HepG2 (cell line): ENCODE data around the gene ST13. TPM values are rescaled to one million over a fixed set of nuclear protein-coding genes. Genes with fewer than 3 reads are reported as not detected.

Experiments
- ASH2L ChIP-seq: fragments of 300-600, 200-600 bp; sonication (generic); IDR thresholded peaks from 2 replicates; pipeline ENCODE4 v1.7.0; 2017; ENCODE audit warnings: low read depth, mild to moderate bottlenecking, moderate library complexity, mixed read lengths, low read length; ENCODE audit not compliant: insufficient read length
- EP300 ChIP-seq, 3 experiments: sonication (generic) in 1 of 3; formaldehyde crosslinking in 1 of 3; IDR thresholded peaks; 2 replicates each; pipeline versions ENCODE4 v1.5.1 to v1.6.1; 2011 to 2020; ENCODE audit warnings: low read depth in 2 of 3, low read length in 2 of 3, borderline replicate concordance in 1 of 3, improper control_type of control experiment in 1 of 3, mild to moderate bottlenecking in 1 of 3, missing genetic modification reagents in 1 of 3, moderate library complexity in 1 of 3
- FOXM1 ChIP-seq: sonication (generic); formaldehyde crosslinking; IDR thresholded peaks from 2 replicates; pipeline ENCODE4 v1.5.0; 2020; ENCODE audit warnings: missing genetic modification reagents
- KLF16 ChIP-seq, 2 experiments: sonication (generic) in 1 of 2; formaldehyde crosslinking in 1 of 2; IDR thresholded peaks; 2 replicates each; pipeline versions ENCODE4 v1.6.1 to v1.8.0; 2016 to 2023; ENCODE audit warnings: missing genetic modification reagents in 2 of 2, missing compliant biosample characterization in 1 of 2
- LCORL ChIP-seq, 2 experiments: fragments of 450-650 bp in 1 of 2; sonication (generic) in 1 of 2; formaldehyde crosslinking in 1 of 2; IDR thresholded peaks; 2 replicates each; pipeline versions ENCODE4 v1.5.0 to v1.6.1; 2017 to 2020; ENCODE audit warnings: antibody characterized with exemption in 1 of 2, missing genetic modification reagents in 1 of 2
- SALL1 ChIP-seq: sonication (generic); formaldehyde crosslinking; IDR thresholded peaks from 2 replicates; pipeline ENCODE4 v1.8.0; 2022; ENCODE audit warnings: mild to moderate bottlenecking, missing genetic modification reagents
- SNAPC4 ChIP-seq: sonication (generic); formaldehyde crosslinking; IDR thresholded peaks from 2 replicates; pipeline ENCODE4 v1.4.0; 2020; ENCODE audit warnings: mild to moderate bottlenecking, missing genetic modification reagents
- ZNF281 ChIP-seq: sonication (generic); formaldehyde crosslinking; IDR thresholded peaks from 2 replicates; pipeline ENCODE4 v1.4.0; 2020; ENCODE audit warnings: missing genetic modification reagents, borderline replicate concordance
- ZNF329 ChIP-seq: sonication (generic); formaldehyde crosslinking; IDR thresholded peaks from 2 replicates; pipeline ENCODE4 v1.9.0; 2021; ENCODE audit warnings: low read depth, mild to moderate bottlenecking, missing genetic modification reagents
- ZNF556 ChIP-seq: sonication (generic); formaldehyde crosslinking; IDR thresholded peaks from 2 replicates; pipeline ENCODE4 v1.4.0; 2020; ENCODE audit warnings: mild to moderate bottlenecking, missing genetic modification reagents, borderline replicate concordance
- ZNF598 ChIP-seq: sonication (generic); formaldehyde crosslinking; IDR thresholded peaks from 2 replicates; pipeline ENCODE4 v1.5.1; 2020; ENCODE audit warnings: mild to moderate bottlenecking, missing genetic modification reagents, borderline replicate concordance
- ZNF775 ChIP-seq: sonication (generic); formaldehyde crosslinking; IDR thresholded peaks from 2 replicates; pipeline ENCODE4 v1.4.0; 2020; ENCODE audit warnings: missing genetic modification reagents, mild to moderate bottlenecking, moderate library complexity, borderline replicate concordance
- polyA plus RNA-seq, 8 experiments: library from polyadenylated mRNA; depleted of rRNA in 3 of 8; stranded (reverse) in 7 of 8; unstranded in 1 of 8; fragments of >200 nt; fragmentation: Illumina TruSeq in 4 of 8; extraction: Trizol in 4 of 8; gene quantifications; 2 replicates each; pipeline versions ENCODE4 v1.2.1 to v1.2.3, GENCODE V29; 2011 to 2016; ENCODE audit warnings: low read depth in 4 of 8, missing spikeins in 1 of 8, mixed read lengths in 1 of 8; ENCODE audit not compliant: insufficient read depth in 1 of 8
- total RNA-seq, 5 experiments: library from RNA; depleted of rRNA; stranded (reverse); fragments of >200 nt; fragmentation: Illumina TruSeq; extraction: Trizol; gene quantifications; 2 replicates each; pipeline ENCODE4 v1.2.3, GENCODE V29; 2016; ENCODE audit warnings: low read depth in 1 of 5
- TF ChIP-seq, protein P1 (sequence below): sonication (generic); formaldehyde crosslinking; conservative IDR thresholded peaks from 2 replicates; pipeline ENCODE4 v1.8.0; 2022; ENCODE audit warnings: mild to moderate bottlenecking, moderate library complexity, missing genetic modification reagents
- TF ChIP-seq, protein P2 (sequence below): sonication (generic); formaldehyde crosslinking; IDR thresholded peaks from 2 replicates; pipeline ENCODE4 v1.4.0; 2020; ENCODE audit warnings: missing genetic modification reagents, low read depth, mild to moderate bottlenecking, borderline replicate concordance
- TF ChIP-seq, protein P3 (sequence below): IDR thresholded peaks from 2 replicates; pipeline ENCODE4 v1.6.1; 2016; ENCODE audit warnings: missing compliant biosample characterization, missing genetic modification reagents, borderline replicate concordance

Gene ST13
- total and polyA plus RNA-seq, 2 of the 13 experiments (the other 11 are each of a cell fraction or from before 2014, with no cell fraction given) = 110 to 274 TPM

DNA sequence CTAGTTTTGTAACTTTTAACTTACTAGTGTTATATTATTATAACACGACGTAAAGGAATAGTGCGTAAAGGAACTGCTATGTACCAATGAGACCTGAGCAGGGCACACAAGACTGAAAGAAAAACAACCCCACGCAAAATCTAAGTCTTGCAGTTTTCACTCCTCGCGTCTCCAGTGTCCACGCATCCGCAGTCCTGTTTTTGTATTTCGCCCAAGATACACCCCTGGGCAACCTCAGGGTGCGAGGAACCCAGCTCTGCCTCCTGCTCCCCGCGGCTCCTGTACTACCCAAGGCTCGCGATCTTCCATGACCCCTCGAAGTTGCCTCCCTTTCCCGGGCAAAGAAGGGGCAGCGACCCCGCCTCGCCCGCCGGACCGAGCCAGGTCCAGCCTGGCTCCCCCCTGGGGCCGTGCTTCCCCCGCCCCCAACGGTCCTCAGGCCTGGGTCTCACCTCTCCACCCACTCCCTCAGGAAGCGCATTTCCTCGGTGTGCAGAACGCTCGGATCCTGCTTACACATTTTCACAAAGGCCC, 393 bp downstream of the ST13 start (continued):
- no peak for TF ChIP-seq FOXM1 (CRISPR knock-in tag)
- TF ChIP-seq EP300 (IDR thresholded peaks at IDR 0.05; ENCODE audit: low read depth in 2 of 2, low read length in 2 of 2) = no peak
- TF ChIP-seq EP300 (CRISPR knock-in tag; IDR thresholded peaks at IDR 0.05; ENCODE audit: borderline replicate concordance) = no peak
- peak; percentile 25; the same call in 1 of the 2 replicates for TF ChIP-seq ZNF281
- TF ChIP-seq, protein P1, sequence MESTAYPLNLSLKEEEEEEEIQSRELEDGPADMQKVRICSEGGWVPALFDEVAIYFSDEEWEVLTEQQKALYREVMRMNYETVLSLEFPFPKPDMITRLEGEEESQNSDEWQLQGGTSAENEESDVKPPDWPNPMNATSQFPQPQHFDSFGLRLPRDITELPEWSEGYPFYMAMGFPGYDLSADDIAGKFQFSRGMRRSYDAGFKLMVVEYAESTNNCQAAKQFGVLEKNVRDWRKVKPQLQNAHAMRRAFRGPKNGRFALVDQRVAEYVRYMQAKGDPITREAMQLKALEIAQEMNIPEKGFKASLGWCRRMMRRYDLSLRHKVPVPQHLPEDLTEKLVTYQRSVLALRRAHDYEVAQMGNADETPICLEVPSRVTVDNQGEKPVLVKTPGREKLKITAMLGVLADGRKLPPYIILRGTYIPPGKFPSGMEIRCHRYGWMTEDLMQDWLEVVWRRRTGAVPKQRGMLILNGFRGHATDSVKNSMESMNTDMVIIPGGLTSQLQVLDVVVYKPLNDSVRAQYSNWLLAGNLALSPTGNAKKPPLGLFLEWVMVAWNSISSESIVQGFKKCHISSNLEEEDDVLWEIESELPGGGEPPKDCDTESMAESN (CRISPR knock-in tag) = peak; percentile 61
- TF ChIP-seq LCORL (IDR thresholded peaks at IDR 0.05) = no peak
- no peak for TF ChIP-seq LCORL (CRISPR knock-in tag; IDR thresholded peaks at IDR 0.05)
- TF ChIP-seq ZNF329 (CRISPR knock-in tag) = 0 out of 2 replicates have a peak, but pooled peaks have one; percentile 34
- 0 out of 2 replicates have a peak, but pooled peaks have one; percentile 19 for TF ChIP-seq ZNF556 (CRISPR knock-in tag)
- TF ChIP-seq KLF16 (CRISPR knock-in tag; IDR thresholded peaks at IDR 0.05) = no peak
- 0 out of 2 replicates have a peak, but pooled peaks have one; percentile 18 for TF ChIP-seq ZNF598
- peak; percentile 28; the same call in 1 of the 2 replicates for TF ChIP-seq SALL1
- TF ChIP-seq SNAPC4 = 0 out of 2 replicates have a peak, but pooled peaks have one; percentile 13
- TF ChIP-seq, protein P2, sequence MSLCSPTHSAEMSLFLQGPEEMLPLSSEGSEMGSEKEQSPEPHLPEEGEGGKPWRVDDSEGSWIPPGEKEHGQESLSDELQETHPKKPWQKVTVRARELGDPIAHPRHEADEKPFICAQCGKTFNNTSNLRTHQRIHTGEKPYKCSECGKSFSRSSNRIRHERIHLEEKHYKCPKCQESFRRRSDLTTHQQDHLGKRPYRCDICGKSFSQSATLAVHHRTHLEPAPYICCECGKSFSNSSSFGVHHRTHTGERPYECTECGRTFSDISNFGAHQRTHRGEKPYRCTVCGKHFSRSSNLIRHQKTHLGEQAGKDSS = peak; percentile 20; the same call in 1 of the 2 replicates
- TF ChIP-seq, protein P3, sequence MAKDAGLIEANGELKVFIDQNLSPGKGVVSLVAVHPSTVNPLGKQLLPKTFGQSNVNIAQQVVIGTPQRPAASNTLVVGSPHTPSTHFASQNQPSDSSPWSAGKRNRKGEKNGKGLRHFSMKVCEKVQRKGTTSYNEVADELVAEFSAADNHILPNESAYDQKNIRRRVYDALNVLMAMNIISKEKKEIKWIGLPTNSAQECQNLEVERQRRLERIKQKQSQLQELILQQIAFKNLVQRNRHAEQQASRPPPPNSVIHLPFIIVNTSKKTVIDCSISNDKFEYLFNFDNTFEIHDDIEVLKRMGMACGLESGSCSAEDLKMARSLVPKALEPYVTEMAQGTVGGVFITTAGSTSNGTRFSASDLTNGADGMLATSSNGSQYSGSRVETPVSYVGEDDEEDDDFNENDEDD (CRISPR knock-in tag) = no peak
- 0 out of 2 replicates have a peak, but pooled peaks have one; percentile 21 for TF ChIP-seq ZNF775 (CRISPR knock-in tag)
- peak; percentile 69 for TF ChIP-seq ASH2L
